ENCODE data around the gene IGSF23.

IGSF23 gene

GRCh38 chr19:44644402-44645016, 31.1 kb downstream of the IGSF23 start:
- DNase-seq (ENCODE audit: low spot score) = peak; percentile 49
- in situ Hi-C loops (cut with MboI; ENCODE audit: low pct_unique_long_range_greater_than_20kb, low sequenced_read_pairs, unreplicated experiment) = no loop called here
- no peak for TF ChIP-seq CTCF (IDR thresholded peaks at IDR 0.05; ENCODE audit: extremely low read depth, insufficient read depth, missing control alignments)

DNA sequence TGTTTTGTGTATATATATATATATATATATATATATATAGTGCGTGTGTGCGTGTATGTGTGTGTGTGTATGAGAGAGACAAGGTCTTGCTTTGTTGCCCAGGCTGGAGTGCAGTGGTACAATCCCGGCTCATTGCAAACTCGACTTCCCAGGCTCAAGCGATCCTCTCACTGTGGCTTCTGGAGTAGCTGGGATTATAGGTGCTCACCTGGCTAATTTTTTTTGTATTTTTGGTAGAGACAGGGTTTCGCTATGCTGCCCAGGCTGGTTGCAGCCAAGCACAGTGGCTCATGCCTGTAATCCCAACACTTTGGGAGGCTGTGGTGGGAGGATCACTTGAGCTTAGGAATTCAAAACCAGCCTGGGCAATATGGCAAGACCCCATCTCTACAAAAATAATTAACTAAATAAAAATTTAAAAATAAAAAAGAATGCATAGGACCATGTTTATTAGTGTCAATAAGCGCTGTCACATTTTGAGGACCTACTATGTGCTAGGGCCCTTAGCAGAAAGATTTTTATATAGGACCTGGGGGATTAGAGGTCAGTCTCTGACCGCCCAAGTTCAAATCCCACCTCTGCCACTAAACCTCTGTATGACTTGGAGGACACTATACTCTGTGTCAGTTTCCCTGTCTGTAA, 32.2 kb downstream of the IGSF23 start:
- in situ Hi-C loops (cut with MboI; ENCODE audit: low pct_unique_long_range_greater_than_20kb, low sequenced_read_pairs, unreplicated experiment) = no loop called here
- no peak for DNase-seq (ENCODE audit: low spot score)
- TF ChIP-seq CTCF (IDR thresholded peaks at IDR 0.05; ENCODE audit: extremely low read depth, insufficient read depth, missing control alignments) = no peak

DNA sequence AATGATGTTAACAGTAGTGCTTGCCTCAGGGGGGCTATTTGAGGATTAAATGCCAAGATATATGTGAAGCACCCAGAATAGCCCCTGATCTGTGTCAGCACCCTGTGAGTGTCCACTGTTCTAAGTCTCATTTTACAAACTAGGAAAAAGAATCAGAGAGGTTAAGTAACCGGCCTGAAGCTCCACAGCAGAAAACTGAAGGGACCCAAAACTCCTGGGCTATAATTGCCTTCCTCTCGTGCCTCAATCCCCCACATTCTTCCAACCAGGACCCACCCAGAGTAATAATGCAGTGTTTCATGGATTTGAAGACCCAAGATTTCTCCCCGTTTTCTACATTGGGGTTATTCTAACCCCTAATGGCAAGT, 32.7 kb downstream of the IGSF23 start:
- TF ChIP-seq CTCF (IDR thresholded peaks at IDR 0.05; ENCODE audit: extremely low read depth, insufficient read depth, missing control alignments) = no peak
- in situ Hi-C loops (cut with MboI; ENCODE audit: low pct_unique_long_range_greater_than_20kb, low sequenced_read_pairs, unreplicated experiment) = no loop called here
- DNase-seq (ENCODE audit: low spot score) = no peak

GRCh38 chr19:44647144-44647543, 33.8 kb downstream of the IGSF23 start:
- DNase-seq (ENCODE audit: low spot score) = no peak
- no peak for TF ChIP-seq CTCF (IDR thresholded peaks at IDR 0.05; ENCODE audit: extremely low read depth, insufficient read depth, missing control alignments)
- in situ Hi-C loops (cut with MboI; ENCODE audit: low pct_unique_long_range_greater_than_20kb, low sequenced_read_pairs, unreplicated experiment) = no loop called here

GRCh38 chr19:44648631-44649251, 35.4 kb downstream of the IGSF23 start:
- DNase-seq (ENCODE audit: low spot score) = no peak
- TF ChIP-seq CTCF (IDR thresholded peaks at IDR 0.05; ENCODE audit: extremely low read depth, insufficient read depth, missing control alignments) = no peak
- in situ Hi-C loops (cut with MboI; ENCODE audit: low pct_unique_long_range_greater_than_20kb, low sequenced_read_pairs, unreplicated experiment) = no loop called here

- TF ChIP-seq CTCF (IDR thresholded peaks at IDR 0.05; ENCODE audit: extremely low read depth, insufficient read depth, missing control alignments) = no peak
- in situ Hi-C loops (cut with MboI; ENCODE audit: low pct_unique_long_range_greater_than_20kb, low sequenced_read_pairs, unreplicated experiment) = no loop called here
- no peak for DNase-seq (ENCODE audit: low spot score)
Measured at GRCh38 chr19:44649578-44650145, 36.3 kb downstream of the IGSF23 start.

Data from GM13977 (cell line).